HEK293T (cell line): Measurements from ENCODE around the gene ATXN7L2.

Source experiments
- CTCF ChIA-PET: fragments of 350-600 bp; formaldehyde crosslinking; extraction: SDS; loops from one replicate; lab custom pipeline; 2021; ENCODE audit warnings: antibody characterized with exemption, inconsistent platforms; lab: Yijun Ruan, JAX
- POLR2A ChIA-PET: fragments of 350-600 bp; formaldehyde crosslinking; extraction: SDS; loops from one replicate; lab custom pipeline; 2020; ENCODE audit warnings: antibody characterized with exemption, inconsistent platforms; lab: Yijun Ruan, JAX
- DNase-seq: peaks from one replicate; pipeline ENCODE4 v3.0.0; 2012; ENCODE audit warnings: mixed read lengths; ENCODE audit errors: extremely low spot score
- ARNT ChIP-seq: fragments of 450-650 bp; IDR thresholded peaks from 2 replicates; pipeline ENCODE4 v1.6.1; 2017; ENCODE audit warnings: mild to moderate bottlenecking
- BHLHE40 ChIP-seq: fragments of 450-650 bp; IDR thresholded peaks from 2 replicates; pipeline ENCODE4 v1.6.1; 2016; ENCODE audit warnings: mild to moderate bottlenecking, moderate library complexity, borderline replicate concordance
- CTBP1 ChIP-seq: fragments of 450-650 bp; IDR thresholded peaks from 2 replicates; pipeline ENCODE4 v1.6.1; 2016; ENCODE audit warnings: borderline replicate concordance
- ELF4 ChIP-seq: fragments of 450-650 bp; IDR thresholded peaks from 2 replicates; pipeline ENCODE4 v1.6.1; 2017; ENCODE audit warnings: antibody characterized with exemption
- FOXA1 ChIP-seq: fragments of 450-650 bp; IDR thresholded peaks from 2 replicates; pipeline ENCODE4 v1.6.1; 2016; ENCODE audit warnings: mild to moderate bottlenecking
- FOXK2 ChIP-seq: fragments of 450-650 bp; IDR thresholded peaks from 2 replicates; pipeline ENCODE4 v1.6.1; 2016; ENCODE audit warnings: mild to moderate bottlenecking
- FOXM1 ChIP-seq: fragments of 450-650 bp; IDR thresholded peaks from 2 replicates; pipeline ENCODE4 v1.6.1; 2017; ENCODE audit warnings: mild to moderate bottlenecking, borderline replicate concordance
- HDGF ChIP-seq: fragments of 450-650 bp; IDR thresholded peaks from 2 replicates; pipeline ENCODE4 v1.6.1; 2017; ENCODE audit warnings: antibody characterized with exemption, borderline replicate concordance
- L3MBTL2 ChIP-seq: fragments of 450-650 bp; conservative IDR thresholded peaks from 2 replicates; pipeline ENCODE4 v1.6.1; 2016; ENCODE audit warnings: mild to moderate bottlenecking
- LEF1 ChIP-seq: fragments of 450-650 bp; IDR thresholded peaks from 2 replicates; pipeline ENCODE4 v1.6.1; 2017; ENCODE audit warnings: mild to moderate bottlenecking, borderline replicate concordance
- NFRKB ChIP-seq: fragments of 450-650 bp; IDR thresholded peaks from 2 replicates; pipeline ENCODE4 v1.6.1; 2016; ENCODE audit warnings: mild to moderate bottlenecking, moderate library complexity
- PKNOX1 ChIP-seq: fragments of 450-650 bp; IDR thresholded peaks from 2 replicates; pipeline ENCODE4 v1.6.1; 2016
- SP1 ChIP-seq: fragments of 450-650 bp; IDR thresholded peaks from 2 replicates; pipeline ENCODE4 v1.6.1; 2017
- SUZ12 ChIP-seq: fragments of 450-650 bp; IDR thresholded peaks from 2 replicates; pipeline ENCODE4 v1.6.1; 2016; ENCODE audit warnings: mild to moderate bottlenecking
- TARDBP ChIP-seq: fragments of 450-650 bp; IDR thresholded peaks from 2 replicates; pipeline ENCODE4 v1.6.1; 2016
- ZNF384 ChIP-seq: fragments of 450-650 bp; IDR thresholded peaks from 2 replicates; pipeline ENCODE4 v1.6.1; 2016

The ATXN7L2 gene

DNA sequence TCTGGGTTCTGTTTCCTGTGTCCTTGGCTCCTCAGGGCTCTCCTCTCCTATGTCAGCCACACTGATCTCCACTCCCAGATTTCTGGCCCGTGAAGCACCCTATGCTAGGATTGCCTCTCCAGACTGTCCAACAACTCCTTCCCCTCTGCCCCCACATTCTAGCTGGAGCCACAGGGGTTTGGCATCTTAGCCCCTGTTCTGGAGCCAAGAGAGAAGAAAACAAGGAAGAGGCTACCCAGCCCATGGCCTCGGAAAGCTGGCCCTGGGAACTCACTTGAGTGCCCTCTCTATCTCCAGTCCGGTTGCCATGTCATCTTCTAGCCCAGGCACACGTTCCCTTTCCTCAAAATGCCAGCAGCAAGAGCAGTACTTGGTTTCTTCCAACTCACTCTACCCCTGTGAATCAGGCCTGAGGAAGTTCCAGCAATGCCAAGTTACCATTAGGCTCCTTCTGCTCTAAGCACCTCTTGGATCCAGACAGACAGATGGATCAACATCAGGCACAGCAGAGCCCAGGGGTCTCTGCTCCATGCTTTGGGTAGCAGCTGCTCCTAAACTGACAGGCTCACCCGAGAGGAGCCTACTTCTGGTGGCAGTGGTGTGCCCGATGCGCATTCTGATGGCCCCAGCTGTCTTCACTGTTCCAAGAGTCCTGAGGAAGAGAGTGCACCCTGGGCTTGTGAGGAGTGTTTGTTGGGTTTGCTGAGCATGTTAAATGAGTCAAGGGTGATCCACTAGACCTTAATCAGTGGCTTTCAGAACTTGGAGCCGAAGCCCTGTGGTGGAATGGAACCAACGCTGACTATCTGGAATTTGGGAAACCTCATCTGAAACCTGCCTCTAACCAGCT is 44.4 kb downstream of the ATXN7L2 start:
- TF ChIP-seq PKNOX1: no peak
- TF ChIP-seq FOXA1: no peak
- no peak for TF ChIP-seq L3MBTL2
- TF ChIP-seq TARDBP: no peak
- TF ChIP-seq SP1: no peak
- no peak for TF ChIP-seq LEF1
- no peak for TF ChIP-seq HDGF
- no peak for TF ChIP-seq FOXK2
- CTCF ChIA-PET: interaction anchor here (0.6 to 5.5 kb wide), 5 partner anchors 30 to 1017 kb away, joined by 3 to 50 read pairs (median 4); no protein-coding TSS in a partner anchor
- POLR2A ChIA-PET: interaction anchor here (0.9 kb wide), 1 partner anchor 19 kb away, joined by 3 read pairs; the partner anchor contains the start of gene AMIGO1
- DNase-seq: no peak

- POLR2A ChIA-PET: interaction anchor here (0.9 to 2.4 kb wide), 3 partner anchors 13 to 429 kb away, joined by 3 to 7 read pairs (median 3); partner anchors contain the start of gene AMIGO1
- CTCF ChIA-PET: interaction anchor here (0.6 to 5.5 kb wide), 3 partner anchors 31 to 1017 kb away, joined by 3 to 50 read pairs (median 5); no protein-coding TSS in a partner anchor
- DNase-seq: no peak
- TF ChIP-seq L3MBTL2 (no peak), FOXM1 (no peak), CTBP1 (no peak), FOXA1 (no peak), BHLHE40 (no peak), SUZ12 (no peak), FOXK2 (no peak), PKNOX1 (no peak), ELF4 (no peak), TARDBP (no peak), HDGF (no peak), NFRKB (no peak), SP1 (no peak), LEF1 (no peak), ARNT (no peak), ZNF384 (no peak)
These were observed 45.0 kb downstream of the ATXN7L2 start for GRCh38 chr1:109528712-109529111.

DNA sequence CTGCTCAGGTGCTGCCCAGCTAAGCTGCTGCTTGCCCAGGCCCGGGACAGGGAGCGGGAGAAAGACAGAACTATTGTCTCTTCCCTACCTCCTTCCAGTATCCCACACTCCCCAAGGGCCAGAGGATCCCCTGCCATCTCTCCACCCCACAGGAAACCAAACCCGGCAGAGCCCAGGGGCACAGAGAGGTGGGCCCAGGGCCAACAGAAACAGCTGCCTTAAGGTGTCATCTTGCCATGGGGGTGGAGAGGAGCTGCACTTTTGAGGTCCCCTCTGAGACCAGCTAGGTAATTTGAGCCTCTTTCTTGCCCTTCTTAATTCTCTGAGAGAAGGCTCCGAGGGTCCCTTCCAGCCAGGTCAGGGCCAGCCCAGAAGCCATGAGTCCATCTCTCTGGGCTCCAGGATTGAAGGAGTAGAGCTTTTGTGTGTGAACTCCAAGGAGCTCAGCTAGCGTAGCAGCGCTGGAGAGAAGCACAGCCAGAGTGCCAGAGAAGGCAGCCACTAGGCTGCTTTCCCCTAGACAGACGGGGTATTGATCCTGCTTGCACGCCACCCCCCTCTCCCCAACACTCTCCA is 46.3 kb downstream of the ATXN7L2 start:
- POLR2A ChIA-PET: interaction anchor here (0.6 to 2.9 kb wide), 9 partner anchors 14 to 430 kb away, joined by 3 to 9 read pairs (median 4); partner anchors contain the start of genes ATXN7L2, CYB561D1, GNAI3 and PSMA5
- CTCF ChIA-PET: interaction anchor here (0.5 to 5.5 kb wide), 13 partner anchors 10 to 283 kb away, joined by 3 to 50 read pairs (median 4); partner anchors contain the start of genes AMIGO1 and CYB561D1
- no peak for DNase-seq
- TF ChIP-seq FOXM1 (no peak), ZNF384 (no peak), SP1 (no peak), PKNOX1 (no peak), SUZ12 (no peak), ELF4 (no peak), ARNT (no peak), L3MBTL2 (no peak), HDGF (no peak), TARDBP (no peak)

DNA sequence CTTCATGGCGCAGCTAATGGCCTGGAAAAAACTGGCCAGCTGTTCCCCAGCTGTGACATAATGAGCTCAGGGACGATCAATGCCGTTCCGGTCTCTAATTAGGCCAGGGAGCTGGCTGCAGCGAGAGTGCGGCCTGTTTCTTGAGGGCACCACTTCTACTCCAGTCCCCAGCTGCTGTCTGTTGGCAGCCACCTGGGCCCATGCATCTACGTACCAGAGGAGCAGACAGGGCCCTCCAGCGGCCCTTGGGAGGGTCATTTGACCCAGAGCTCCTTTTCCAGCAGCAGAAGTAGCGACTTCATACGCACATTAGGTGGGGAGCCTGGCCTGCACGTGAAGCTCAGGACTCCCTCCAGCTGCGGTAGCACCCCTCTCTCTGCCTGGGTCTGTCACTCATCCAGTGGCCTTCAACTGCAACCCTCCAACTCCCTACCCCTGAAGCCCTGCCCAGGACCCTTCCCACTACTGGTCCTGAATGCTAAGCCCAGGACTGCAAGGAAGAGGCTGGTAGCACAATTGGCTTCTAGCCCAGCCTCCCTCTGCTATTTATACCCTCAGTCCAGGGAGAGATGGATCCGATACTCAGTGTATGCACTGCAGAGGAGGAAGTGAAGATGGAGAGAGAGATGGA is 46.9 kb downstream of the ATXN7L2 start:
- CTCF ChIA-PET: interaction anchor here (0.5 to 5.5 kb wide), 11 partner anchors 8 to 283 kb away, joined by 3 to 50 read pairs (median 4); partner anchors contain the start of genes AMIGO1 and CYB561D1
- POLR2A ChIA-PET: interaction anchor here (1.1 to 2.9 kb wide), 7 partner anchors 14 to 248 kb away, joined by 3 to 9 read pairs (median 4); partner anchors contain the start of genes ATXN7L2, CYB561D1, GNAI3 and PSMA5
- no peak for TF ChIP-seq ARNT
- no peak for TF ChIP-seq BHLHE40
- TF ChIP-seq CTBP1: no peak
- no peak for TF ChIP-seq HDGF
- TF ChIP-seq NFRKB: no peak
- TF ChIP-seq FOXM1: no peak
- no peak for TF ChIP-seq PKNOX1
- no peak for TF ChIP-seq FOXK2
- no peak for TF ChIP-seq FOXA1
- no peak for TF ChIP-seq LEF1
- no peak for TF ChIP-seq SUZ12
- no peak for TF ChIP-seq ZNF384
- no peak for TF ChIP-seq SP1
- no peak for TF ChIP-seq L3MBTL2
- no peak for TF ChIP-seq ELF4
- no peak for TF ChIP-seq TARDBP
- no peak for DNase-seq
